Measurements from ENCODE around the gene AVP. TPM values are rescaled to one million over a fixed set of nuclear protein-coding genes. Genes with fewer than 3 reads are reported as not detected.

AVP gene
- total RNA-seq, 1 experiment from 2014 or later = not detected

DNA sequence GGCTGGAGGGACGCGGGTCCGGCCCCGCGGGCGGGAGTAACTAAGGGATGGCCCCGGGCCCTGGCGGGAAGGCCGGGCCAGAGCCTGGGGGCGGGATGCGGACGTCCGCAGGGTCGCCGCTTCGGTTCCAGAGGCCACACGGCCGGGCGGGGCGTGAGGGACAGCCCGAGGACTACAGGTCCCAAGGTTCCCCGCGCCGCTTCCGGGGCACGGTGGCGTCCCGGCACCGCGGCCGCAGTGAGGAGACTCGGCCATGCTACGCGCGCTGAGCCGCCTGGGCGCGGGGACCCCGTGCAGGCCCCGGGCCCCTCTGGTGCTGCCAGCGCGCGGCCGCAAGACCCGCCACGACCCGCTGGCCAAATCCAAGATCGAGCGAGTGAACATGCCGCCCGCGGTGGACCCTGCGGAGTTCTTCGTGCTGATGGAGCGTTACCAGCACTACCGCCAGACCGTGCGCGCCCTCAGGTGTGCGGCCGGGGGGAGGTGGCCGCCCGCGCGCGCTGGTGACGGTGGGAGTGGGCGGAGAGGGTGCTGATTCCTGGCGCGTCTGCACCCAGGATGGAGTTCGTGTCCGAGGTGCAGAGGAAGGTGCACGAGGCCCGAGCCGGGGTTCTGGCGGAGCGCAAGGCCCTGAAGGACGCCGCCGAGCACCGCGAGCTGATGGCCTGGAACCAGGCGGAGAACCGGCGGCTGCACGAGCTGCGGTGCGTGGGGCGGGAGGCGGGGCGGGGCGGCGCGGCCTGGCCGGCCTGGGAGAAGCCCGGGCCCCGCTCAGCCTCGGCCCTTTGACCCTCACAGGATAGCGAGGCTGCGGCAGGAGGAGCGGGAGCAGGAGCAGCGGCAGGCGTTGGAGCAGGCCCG is 38.5 kb downstream of the AVP start, which contains the start of gene MRPS26:
Gene MRPS26 (plus strand): TSS at position 237 of the 861 bp plus-strand sequence. CDS start 17 bp downstream, at position 254.
- H2AFZ ChIP-seq = peak within 1 kb of the TSS; percentile 89
- CTCF ChIA-PET = interaction anchor here (0.6 kb wide), 1 partner anchor 70 kb away, joined by 13 read pairs; no protein-coding TSS in a partner anchor
- no TSS peak for BruUV-seq (replicated peaks)
- intact Hi-C loops (cut with micrococcal nuclease; ENCODE audit: unreplicated experiment) = no loop called here
- H3K9me2 ChIP-seq (ENCODE audit: insufficient read depth) = no peaks in the 10 kb centered on the region
- H4K20me1 ChIP-seq (ENCODE audit: insufficient read depth) = 0 out of 2 replicates have a peak, but pooled peaks cover 3% of the 10 kb centered on the region
- no peak within 1 kb of the TSS for H3K27ac ChIP-seq
- H3K79me2 ChIP-seq (ENCODE audit: low read depth) = peaks cover 23% of the 10 kb centered on the region
- peak within 1 kb of the TSS; percentile 99 for H3K4me3 ChIP-seq
- 0 out of 2 replicates have a peak, but pooled peaks cover 10% of the 10 kb centered on the region for H3K4me1 ChIP-seq (replicated peaks; ENCODE audit: insufficient read depth)
- TF ChIP-seq EZH2 (IDR thresholded peaks at IDR 0.05; ENCODE audit: low read depth) (no peak), CTCF (conservative IDR thresholded peaks at IDR 0.05) (no peak)
- H3K4me2 ChIP-seq = peak within 1 kb of the TSS; percentile 87
- H3K27me3 ChIP-seq (ENCODE audit: insufficient read depth, low read depth) = no peaks in the 10 kb centered on the region
- POLR2A ChIA-PET (ENCODE audit: unreplicated experiment) = interaction anchor here (0.5 to 0.6 kb wide), 4 partner anchors 56 to 960 kb away, joined by 5 to 33 read pairs (median 8); no protein-coding TSS in a partner anchor
- H3K9me3 ChIP-seq (ENCODE audit: insufficient read depth, low read depth) = no peaks in the 10 kb centered on the region
- H3K36me3 ChIP-seq (ENCODE audit: low read depth) = peaks cover 22% of the 10 kb centered on the region
- H3F3A ChIP-seq (ENCODE audit: insufficient read depth, low read depth) = peaks cover 14% of the 10 kb centered on the region; the same call in 1 of the 2 replicates
- DNase-seq = peak; percentile 76 to 91

- TSS peak; percentile 70 for BruUV-seq (replicated peaks)
- Histone ChIP-seq H3K79me2 (ENCODE audit: low read depth) (peaks cover 23% of the 10 kb centered on the region), H3K36me3 (ENCODE audit: low read depth) (peaks cover 22% of the 10 kb centered on the region), H3K4me2 (peak overlapping the region; percentile 87), H3K9me2 (ENCODE audit: insufficient read depth) (no peaks in the 10 kb centered on the region), H3F3A (ENCODE audit: insufficient read depth, low read depth) (peaks cover 6% of the 10 kb centered on the region; the same call in 1 of the 2 replicates), H3K4me1 (replicated peaks; ENCODE audit: insufficient read depth) (0 out of 2 replicates have a peak, but pooled peaks cover 10% of the 10 kb centered on the region), H2AFZ (peak overlapping the region; percentile 89), H3K27ac (no peak overlapping the region), H3K27me3 (ENCODE audit: insufficient read depth, low read depth) (no peaks in the 10 kb centered on the region), H3K4me3 (peak overlapping the region; percentile 99), H4K20me1 (ENCODE audit: insufficient read depth) (0 out of 2 replicates have a peak, but pooled peaks cover 3% of the 10 kb centered on the region), H3K9me3 (ENCODE audit: insufficient read depth, low read depth) (no peaks in the 10 kb centered on the region)
- DNase-seq = peak in 1 of 2 experiments; percentile 50
- CTCF ChIA-PET = interaction anchor here (0.6 to 1.0 kb wide), 2 partner anchors 71 to 311 kb away, joined by 3 to 13 read pairs; no protein-coding TSS in a partner anchor
- intact Hi-C loops (cut with micrococcal nuclease; ENCODE audit: unreplicated experiment) = no loop called here
- POLR2A ChIA-PET (ENCODE audit: unreplicated experiment) = interaction anchor here (0.5 to 0.6 kb wide), 2 partner anchors 57 to 182 kb away, joined by 5 to 6 read pairs; no protein-coding TSS in a partner anchor
- TF ChIP-seq EZH2 (IDR thresholded peaks at IDR 0.05; ENCODE audit: low read depth) (no peak), CTCF (conservative IDR thresholded peaks at IDR 0.05) (no peak)
Observed at GRCh38 chr20:3045042-3045815, 39.3 kb downstream of the AVP start.

Data from PC-9 (cell line).